HepG2 (cell line): ENCODE data around the gene PTS. TPM values are rescaled to one million over a fixed set of nuclear protein-coding genes. Genes with fewer than 3 reads are reported as not detected.

Experiments used
- BCL6 ChIP-seq: IDR thresholded peaks from 2 replicates; pipeline ENCODE4 v1.6.1; 2016; ENCODE audit warnings: missing genetic modification reagents, missing compliant biosample characterization
- CHD2 ChIP-seq: IDR thresholded peaks from 2 replicates; pipeline ENCODE4 v1.6.1; 2011; ENCODE audit warnings: low read depth, low read length, improper control_type of control experiment
- FOSL2 ChIP-seq: sonication (generic); formaldehyde crosslinking; IDR thresholded peaks from 2 replicates; pipeline ENCODE4 v1.4.0; 2020; ENCODE audit warnings: missing genetic modification reagents
- FOXK1 ChIP-seq: sonication (generic); formaldehyde crosslinking; IDR thresholded peaks from 2 replicates; pipeline ENCODE4 v1.4.0; 2020; ENCODE audit warnings: low read depth, missing genetic modification reagents, borderline replicate concordance
- GATAD2A ChIP-seq: IDR thresholded peaks from 2 replicates; pipeline ENCODE4 v1.6.1; 2016
- JUN ChIP-seq: sonication (generic); formaldehyde crosslinking; IDR thresholded peaks from 2 replicates; pipeline ENCODE4 v1.4.0; 2020; ENCODE audit warnings: mild to moderate bottlenecking, missing genetic modification reagents
- NCOA5 ChIP-seq: sonication (generic); formaldehyde crosslinking; IDR thresholded peaks from 2 replicates; pipeline ENCODE4 v1.4.0; 2020; ENCODE audit warnings: missing genetic modification reagents
- NR2F2 ChIP-seq: IDR thresholded peaks from 2 replicates; pipeline ENCODE4 v1.6.1; 2012; ENCODE audit warnings: low read depth, inconsistent platforms, borderline replicate concordance
- POGZ ChIP-seq: sonication (generic); formaldehyde crosslinking; IDR thresholded peaks from 2 replicates; pipeline ENCODE4 v1.4.0; 2020; ENCODE audit warnings: mild to moderate bottlenecking, missing genetic modification reagents
- SUZ12 ChIP-seq: fragments of 150-350 bp; IDR thresholded peaks from 2 replicates; pipeline ENCODE4 v1.6.1; 2014; ENCODE audit warnings: low read depth, low read length
- SYNCRIP ChIP-seq: fragments of 200-400 bp; formaldehyde crosslinking; IDR thresholded peaks from 2 replicates; pipeline ENCODE4 v1.6.1; 2018; ENCODE audit warnings: mild to moderate bottlenecking, low read depth, low read length; ENCODE audit not compliant: insufficient read depth
- U2AF2 ChIP-seq: fragments of 200-400 bp; formaldehyde crosslinking; IDR thresholded peaks from 2 replicates; pipeline ENCODE4 v1.6.1; 2017; ENCODE audit warnings: low read depth, mild to moderate bottlenecking, low read length
- ZMYM2 ChIP-seq: sonication (generic); formaldehyde crosslinking; IDR thresholded peaks from 2 replicates; pipeline ENCODE4 v1.8.0; 2022; ENCODE audit warnings: mild to moderate bottlenecking, missing genetic modification reagents
- ZNF30 ChIP-seq: sonication (generic); formaldehyde crosslinking; IDR thresholded peaks from 2 replicates; pipeline ENCODE4 v1.5.0; 2020; ENCODE audit warnings: mild to moderate bottlenecking, missing genetic modification reagents
- ZNF550 ChIP-seq: sonication (generic); formaldehyde crosslinking; IDR thresholded peaks from 2 replicates; pipeline ENCODE4 v1.4.0; 2020; ENCODE audit warnings: mild to moderate bottlenecking, missing genetic modification reagents, borderline replicate concordance
- ZNF552 ChIP-seq: sonication (generic); formaldehyde crosslinking; IDR thresholded peaks from 2 replicates; pipeline ENCODE4 v1.9.0; 2022; ENCODE audit warnings: missing genetic modification reagents, mild to moderate bottlenecking, borderline replicate concordance
- ZNF614 ChIP-seq: IDR thresholded peaks from 2 replicates; pipeline ENCODE4 v1.6.1; 2018; ENCODE audit warnings: missing biosample characterization, missing genetic modification reagents, inconsistent platforms, borderline replicate concordance
- ZNF878 ChIP-seq: sonication (generic); formaldehyde crosslinking; IDR thresholded peaks from 2 replicates; pipeline ENCODE4 v1.8.1; 2023; ENCODE audit warnings: mild to moderate bottlenecking, missing genetic modification reagents, moderate library complexity
- polyA plus RNA-seq, 8 experiments: library from polyadenylated mRNA; depleted of rRNA in 3 of 8; stranded (reverse) in 7 of 8; unstranded in 1 of 8; fragments of >200 nt; fragmentation: Illumina TruSeq in 4 of 8; extraction: Trizol in 4 of 8; gene quantifications; 2 replicates each; pipeline versions ENCODE4 v1.2.1 to v1.2.3, GENCODE V29; 2011 to 2016; ENCODE audit warnings: low read depth in 4 of 8, missing spikeins in 1 of 8, mixed read lengths in 1 of 8; ENCODE audit not compliant: insufficient read depth in 1 of 8
- total RNA-seq, 5 experiments: library from RNA; depleted of rRNA; stranded (reverse); fragments of >200 nt; fragmentation: Illumina TruSeq; extraction: Trizol; gene quantifications; 2 replicates each; pipeline ENCODE4 v1.2.3, GENCODE V29; 2016; ENCODE audit warnings: low read depth in 1 of 5
- TF ChIP-seq, protein P1 (sequence below): sonication (generic); formaldehyde crosslinking; IDR thresholded peaks from 2 replicates; pipeline ENCODE4 v1.8.1; 2023; ENCODE audit warnings: missing genetic modification reagents, inconsistent platforms, borderline replicate concordance
- TF ChIP-seq, protein P2 (sequence below): sonication (generic); formaldehyde crosslinking; conservative IDR thresholded peaks from 2 replicates; pipeline ENCODE4 v1.4.0; 2020; ENCODE audit warnings: missing genetic modification reagents
- TF ChIP-seq, protein P3 (sequence below): sonication (generic); formaldehyde crosslinking; IDR thresholded peaks from 2 replicates; pipeline ENCODE4 v1.4.0; 2020; ENCODE audit warnings: missing genetic modification reagents, borderline replicate concordance
- TF ChIP-seq, protein P4 (sequence below): IDR thresholded peaks from 2 replicates; pipeline ENCODE4 v1.4.0; 2020; ENCODE audit warnings: mild to moderate bottlenecking, missing genetic modification reagents
- TF ChIP-seq, protein P5 (sequence below): IDR thresholded peaks from 2 replicates; pipeline ENCODE4 v1.6.1; 2016

PTS gene
- total and polyA plus RNA-seq, 2 of the 13 experiments (the other 11 are each of a cell fraction or from before 2014, with no cell fraction given) = 33.6 to 49.3 TPM

DNA sequence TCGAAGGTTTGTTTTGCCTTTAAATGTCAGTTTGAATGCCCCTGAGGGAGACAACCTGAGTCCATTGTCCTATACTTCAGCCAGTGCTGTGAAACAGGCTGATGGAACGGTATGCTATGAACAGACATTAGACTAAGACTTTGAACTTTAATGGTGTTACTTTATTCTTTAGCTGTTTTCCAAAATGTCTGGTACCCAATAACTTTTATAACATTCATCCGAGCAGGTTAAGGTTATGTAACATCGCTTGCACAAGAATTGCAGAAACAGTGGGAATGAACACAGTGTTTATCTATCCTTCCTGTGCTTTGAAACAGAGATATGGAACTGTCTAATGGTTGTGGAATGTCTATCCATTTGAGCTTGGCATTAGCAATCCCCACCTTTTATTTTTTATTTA, 12.5 kb upstream of the PTS start (continued):
- TF ChIP-seq BCL6 (CRISPR knock-in tag) (0 out of 2 replicates have a peak, but pooled peaks have one; percentile 33), NCOA5 (CRISPR knock-in tag) (no peak), POGZ (CRISPR knock-in tag) (no peak), U2AF2 (no peak), ZNF614 (CRISPR knock-in tag) (peak; percentile 65; the same call in 1 of the 2 replicates), JUN (CRISPR knock-in tag) (no peak), NR2F2 (no peak), FOSL2 (peak; percentile 62), SUZ12 (no peak), ZNF552 (CRISPR knock-in tag) (no peak), ZNF550 (CRISPR knock-in tag) (no peak), ZMYM2 (CRISPR knock-in tag) (no peak), ZNF878 (CRISPR knock-in tag) (no peak), ZNF30 (CRISPR knock-in tag) (no peak), CHD2 (no peak), FOXK1 (0 out of 2 replicates have a peak, but pooled peaks have one; percentile 33), GATAD2A (peak; percentile 46; the same call in 1 of the 2 replicates), SYNCRIP (no peak)
- TF ChIP-seq, protein P1, sequence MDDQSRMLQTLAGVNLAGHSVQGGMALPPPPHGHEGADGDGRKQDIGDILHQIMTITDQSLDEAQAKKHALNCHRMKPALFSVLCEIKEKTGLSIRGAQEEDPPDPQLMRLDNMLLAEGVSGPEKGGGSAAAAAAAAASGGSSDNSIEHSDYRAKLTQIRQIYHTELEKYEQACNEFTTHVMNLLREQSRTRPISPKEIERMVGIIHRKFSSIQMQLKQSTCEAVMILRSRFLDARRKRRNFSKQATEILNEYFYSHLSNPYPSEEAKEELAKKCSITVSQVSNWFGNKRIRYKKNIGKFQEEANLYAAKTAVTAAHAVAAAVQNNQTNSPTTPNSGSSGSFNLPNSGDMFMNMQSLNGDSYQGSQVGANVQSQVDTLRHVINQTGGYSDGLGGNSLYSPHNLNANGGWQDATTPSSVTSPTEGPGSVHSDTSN (CRISPR knock-in tag) = no peak
- TF ChIP-seq, protein P2, sequence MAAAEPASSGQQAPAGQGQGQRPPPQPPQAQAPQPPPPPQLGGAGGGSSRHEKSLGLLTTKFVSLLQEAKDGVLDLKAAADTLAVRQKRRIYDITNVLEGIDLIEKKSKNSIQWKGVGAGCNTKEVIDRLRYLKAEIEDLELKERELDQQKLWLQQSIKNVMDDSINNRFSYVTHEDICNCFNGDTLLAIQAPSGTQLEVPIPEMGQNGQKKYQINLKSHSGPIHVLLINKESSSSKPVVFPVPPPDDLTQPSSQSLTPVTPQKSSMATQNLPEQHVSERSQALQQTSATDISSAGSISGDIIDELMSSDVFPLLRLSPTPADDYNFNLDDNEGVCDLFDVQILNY (CRISPR knock-in tag) = no peak
- TF ChIP-seq, protein P3, sequence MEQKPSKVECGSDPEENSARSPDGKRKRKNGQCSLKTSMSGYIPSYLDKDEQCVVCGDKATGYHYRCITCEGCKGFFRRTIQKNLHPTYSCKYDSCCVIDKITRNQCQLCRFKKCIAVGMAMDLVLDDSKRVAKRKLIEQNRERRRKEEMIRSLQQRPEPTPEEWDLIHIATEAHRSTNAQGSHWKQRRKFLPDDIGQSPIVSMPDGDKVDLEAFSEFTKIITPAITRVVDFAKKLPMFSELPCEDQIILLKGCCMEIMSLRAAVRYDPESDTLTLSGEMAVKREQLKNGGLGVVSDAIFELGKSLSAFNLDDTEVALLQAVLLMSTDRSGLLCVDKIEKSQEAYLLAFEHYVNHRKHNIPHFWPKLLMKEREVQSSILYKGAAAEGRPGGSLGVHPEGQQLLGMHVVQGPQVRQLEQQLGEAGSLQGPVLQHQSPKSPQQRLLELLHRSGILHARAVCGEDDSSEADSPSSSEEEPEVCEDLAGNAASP (CRISPR knock-in tag) = no peak
- TF ChIP-seq, protein P4, sequence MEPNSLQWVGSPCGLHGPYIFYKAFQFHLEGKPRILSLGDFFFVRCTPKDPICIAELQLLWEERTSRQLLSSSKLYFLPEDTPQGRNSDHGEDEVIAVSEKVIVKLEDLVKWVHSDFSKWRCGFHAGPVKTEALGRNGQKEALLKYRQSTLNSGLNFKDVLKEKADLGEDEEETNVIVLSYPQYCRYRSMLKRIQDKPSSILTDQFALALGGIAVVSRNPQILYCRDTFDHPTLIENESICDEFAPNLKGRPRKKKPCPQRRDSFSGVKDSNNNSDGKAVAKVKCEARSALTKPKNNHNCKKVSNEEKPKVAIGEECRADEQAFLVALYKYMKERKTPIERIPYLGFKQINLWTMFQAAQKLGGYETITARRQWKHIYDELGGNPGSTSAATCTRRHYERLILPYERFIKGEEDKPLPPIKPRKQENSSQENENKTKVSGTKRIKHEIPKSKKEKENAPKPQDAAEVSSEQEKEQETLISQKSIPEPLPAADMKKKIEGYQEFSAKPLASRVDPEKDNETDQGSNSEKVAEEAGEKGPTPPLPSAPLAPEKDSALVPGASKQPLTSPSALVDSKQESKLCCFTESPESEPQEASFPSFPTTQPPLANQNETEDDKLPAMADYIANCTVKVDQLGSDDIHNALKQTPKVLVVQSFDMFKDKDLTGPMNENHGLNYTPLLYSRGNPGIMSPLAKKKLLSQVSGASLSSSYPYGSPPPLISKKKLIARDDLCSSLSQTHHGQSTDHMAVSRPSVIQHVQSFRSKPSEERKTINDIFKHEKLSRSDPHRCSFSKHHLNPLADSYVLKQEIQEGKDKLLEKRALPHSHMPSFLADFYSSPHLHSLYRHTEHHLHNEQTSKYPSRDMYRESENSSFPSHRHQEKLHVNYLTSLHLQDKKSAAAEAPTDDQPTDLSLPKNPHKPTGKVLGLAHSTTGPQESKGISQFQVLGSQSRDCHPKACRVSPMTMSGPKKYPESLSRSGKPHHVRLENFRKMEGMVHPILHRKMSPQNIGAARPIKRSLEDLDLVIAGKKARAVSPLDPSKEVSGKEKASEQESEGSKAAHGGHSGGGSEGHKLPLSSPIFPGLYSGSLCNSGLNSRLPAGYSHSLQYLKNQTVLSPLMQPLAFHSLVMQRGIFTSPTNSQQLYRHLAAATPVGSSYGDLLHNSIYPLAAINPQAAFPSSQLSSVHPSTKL (CRISPR knock-in tag) = peak; percentile 63; the same call in 1 of the 2 replicates
- TF ChIP-seq, protein P5, sequence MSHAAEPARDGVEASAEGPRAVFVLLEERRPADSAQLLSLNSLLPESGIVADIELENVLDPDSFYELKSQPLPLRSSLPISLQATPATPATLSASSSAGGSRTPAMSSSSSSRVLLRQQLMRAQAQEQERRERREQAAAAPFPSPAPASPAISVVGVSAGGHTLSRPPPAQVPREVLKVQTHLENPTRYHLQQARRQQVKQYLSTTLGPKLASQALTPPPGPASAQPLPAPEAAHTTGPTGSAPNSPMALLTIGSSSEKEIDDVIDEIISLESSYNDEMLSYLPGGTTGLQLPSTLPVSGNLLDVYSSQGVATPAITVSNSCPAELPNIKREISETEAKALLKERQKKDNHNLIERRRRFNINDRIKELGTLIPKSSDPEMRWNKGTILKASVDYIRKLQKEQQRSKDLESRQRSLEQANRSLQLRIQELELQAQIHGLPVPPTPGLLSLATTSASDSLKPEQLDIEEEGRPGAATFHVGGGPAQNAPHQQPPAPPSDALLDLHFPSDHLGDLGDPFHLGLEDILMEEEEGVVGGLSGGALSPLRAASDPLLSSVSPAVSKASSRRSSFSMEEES (CRISPR knock-in tag) = no peak
